Measurements from ENCODE around the gene GM2A.

Gene GM2A

DNA sequence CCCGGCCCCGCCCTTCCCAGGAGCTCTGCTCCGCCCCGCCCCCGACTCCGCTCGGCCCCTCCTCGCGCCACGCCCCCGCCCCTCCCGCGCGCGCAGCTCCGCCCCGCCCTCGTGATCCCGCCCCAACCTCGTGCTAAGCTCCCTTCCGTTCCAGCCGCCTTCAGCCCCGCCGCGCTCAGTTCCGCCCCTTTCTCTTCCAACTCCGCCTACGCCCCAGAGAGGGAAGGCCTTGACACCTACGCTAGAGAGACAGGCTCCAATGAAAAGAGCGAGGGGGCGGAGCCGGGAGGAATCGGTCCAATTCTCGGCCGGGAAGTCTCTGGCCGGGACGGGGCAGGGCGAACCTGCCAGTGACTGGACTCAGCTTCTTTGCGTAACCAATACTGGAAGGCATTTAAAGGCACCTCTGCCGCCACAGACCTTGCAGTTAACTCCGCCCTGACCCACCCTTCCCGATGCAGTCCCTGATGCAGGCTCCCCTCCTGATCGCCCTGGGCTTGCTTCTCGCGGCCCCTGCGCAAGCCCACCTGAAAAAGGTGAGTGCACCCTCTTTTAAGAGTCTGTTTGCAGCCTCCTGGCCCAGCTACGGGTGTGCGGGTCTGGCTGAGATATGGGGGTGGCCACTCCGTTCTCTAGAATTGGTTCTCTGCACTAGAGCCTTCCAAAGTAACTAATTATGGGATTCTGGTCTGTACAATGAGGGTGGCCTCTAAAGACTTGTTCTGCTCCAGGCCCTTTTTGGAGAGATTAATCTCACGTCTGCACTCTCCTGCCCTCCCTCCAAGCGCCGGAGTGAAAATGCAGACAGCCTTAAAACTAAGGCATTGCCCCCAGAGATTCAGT is at the start of gene GM2A:
Gene GM2A, plus strand, starts transcription at position 424 of the 843 bp plus-strand sequence. Its CDS starts 32 bp downstream, at position 456.
- ATAC-seq = peak; percentile 99
- TF ChIP-seq ZFP3 (CRISPR knock-in tag; IDR thresholded peaks at IDR 0.05) (no peak), TOX (CRISPR knock-in tag; IDR thresholded peaks at IDR 0.05; ENCODE audit: borderline replicate concordance) (no peak), CSDC2 (CRISPR knock-in tag; IDR thresholded peaks at IDR 0.05) (no peak), GLIS3 (CRISPR knock-in tag; IDR thresholded peaks at IDR 0.05) (no peak), OSR1 (CRISPR knock-in tag; IDR thresholded peaks at IDR 0.05) (no peak), ZNF70 (CRISPR knock-in tag; IDR thresholded peaks at IDR 0.05) (no peak), ZNF8 (CRISPR knock-in tag; IDR thresholded peaks at IDR 0.05) (no peak), PATZ1 (CRISPR knock-in tag; IDR thresholded peaks at IDR 0.05; ENCODE audit: borderline replicate concordance) (no peak), POU6F1 (CRISPR knock-in tag; IDR thresholded peaks at IDR 0.05; ENCODE audit: borderline replicate concordance, low read depth) (no peak)

DNA sequence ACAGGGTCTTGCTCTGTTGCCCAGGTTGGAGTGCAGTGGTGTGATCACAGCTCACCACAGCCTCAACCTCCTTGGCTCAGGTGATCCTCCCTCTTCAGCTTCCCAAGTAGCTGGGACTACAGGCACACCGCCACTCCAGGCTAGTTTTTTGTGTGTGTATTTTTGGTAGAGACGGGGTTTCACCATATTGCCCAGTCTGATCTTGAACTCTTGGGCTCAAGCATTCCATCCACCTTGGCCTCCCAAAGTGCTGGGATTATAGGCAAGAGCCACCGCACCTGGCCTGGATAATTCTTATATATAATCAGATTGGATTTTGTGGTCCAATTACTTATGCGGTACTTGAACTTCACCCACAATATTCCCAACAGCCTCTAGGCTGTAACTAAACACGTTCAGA is 48.9 kb upstream of the GM2A start:
- TF ChIP-seq PATZ1 (CRISPR knock-in tag; IDR thresholded peaks at IDR 0.05; ENCODE audit: borderline replicate concordance) (no peak), TCF4 (CRISPR knock-in tag; IDR thresholded peaks at IDR 0.05; ENCODE audit: borderline replicate concordance) (no peak), ISL1 (CRISPR knock-in tag; IDR thresholded peaks at IDR 0.05) (no peak), CREB5 (CRISPR knock-in tag; IDR thresholded peaks at IDR 0.05; ENCODE audit: low read depth) (no peak), POU6F1 (CRISPR knock-in tag; IDR thresholded peaks at IDR 0.05; ENCODE audit: borderline replicate concordance, low read depth) (no peak), ZC3H10 (CRISPR knock-in tag; IDR thresholded peaks at IDR 0.05) (no peak), ESRRG (CRISPR knock-in tag; IDR thresholded peaks at IDR 0.05) (no peak), BACH2 (CRISPR knock-in tag; IDR thresholded peaks at IDR 0.05; ENCODE audit: borderline replicate concordance) (no peak), ZNF8 (CRISPR knock-in tag; IDR thresholded peaks at IDR 0.05) (no peak), OSR1 (CRISPR knock-in tag; IDR thresholded peaks at IDR 0.05) (no peak), ZNF565 (CRISPR knock-in tag; conservative IDR thresholded peaks at IDR 0.05; ENCODE audit: low read depth) (no peak)
- TF ChIP-seq, protein P1, sequence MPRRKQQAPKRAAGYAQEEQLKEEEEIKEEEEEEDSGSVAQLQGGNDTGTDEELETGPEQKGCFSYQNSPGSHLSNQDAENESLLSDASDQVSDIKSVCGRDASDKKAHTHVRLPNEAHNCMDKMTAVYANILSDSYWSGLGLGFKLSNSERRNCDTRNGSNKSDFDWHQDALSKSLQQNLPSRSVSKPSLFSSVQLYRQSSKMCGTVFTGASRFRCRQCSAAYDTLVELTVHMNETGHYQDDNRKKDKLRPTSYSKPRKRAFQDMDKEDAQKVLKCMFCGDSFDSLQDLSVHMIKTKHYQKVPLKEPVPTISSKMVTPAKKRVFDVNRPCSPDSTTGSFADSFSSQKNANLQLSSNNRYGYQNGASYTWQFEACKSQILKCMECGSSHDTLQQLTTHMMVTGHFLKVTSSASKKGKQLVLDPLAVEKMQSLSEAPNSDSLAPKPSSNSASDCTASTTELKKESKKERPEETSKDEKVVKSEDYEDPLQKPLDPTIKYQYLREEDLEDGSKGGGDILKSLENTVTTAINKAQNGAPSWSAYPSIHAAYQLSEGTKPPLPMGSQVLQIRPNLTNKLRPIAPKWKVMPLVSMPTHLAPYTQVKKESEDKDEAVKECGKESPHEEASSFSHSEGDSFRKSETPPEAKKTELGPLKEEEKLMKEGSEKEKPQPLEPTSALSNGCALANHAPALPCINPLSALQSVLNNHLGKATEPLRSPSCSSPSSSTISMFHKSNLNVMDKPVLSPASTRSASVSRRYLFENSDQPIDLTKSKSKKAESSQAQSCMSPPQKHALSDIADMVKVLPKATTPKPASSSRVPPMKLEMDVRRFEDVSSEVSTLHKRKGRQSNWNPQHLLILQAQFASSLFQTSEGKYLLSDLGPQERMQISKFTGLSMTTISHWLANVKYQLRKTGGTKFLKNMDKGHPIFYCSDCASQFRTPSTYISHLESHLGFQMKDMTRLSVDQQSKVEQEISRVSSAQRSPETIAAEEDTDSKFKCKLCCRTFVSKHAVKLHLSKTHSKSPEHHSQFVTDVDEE (CRISPR knock-in tag; IDR thresholded peaks at IDR 0.05) = no peak
- ATAC-seq = no peak
